Neuron (in vitro differentiated cells): ENCODE results near the gene ZNF548.
"Not testable (repeated sequence)": the region's sequence is repeated elsewhere in the genome, so short reads cannot be mapped to it uniquely, and the experiment has no call there.

Experiments used
- H2AFZ ChIP-seq: one replicate; pipeline ENCODE4 v1.6.1; 2013; ENCODE audit warnings: low read depth, mild to moderate bottlenecking, inconsistent platforms, low read length, moderate library complexity
- H3K27me3 ChIP-seq: one replicate; pipeline ENCODE4 v1.6.1; 2013; ENCODE audit warnings: low read length; ENCODE audit not compliant: insufficient read depth
- H3K36me3 ChIP-seq: one replicate; pipeline ENCODE4 v1.6.1; 2013; ENCODE audit warnings: low read length; ENCODE audit not compliant: insufficient read depth
- H3K4me1 ChIP-seq: one replicate; pipeline ENCODE4 v1.6.1; 2013; ENCODE audit warnings: low read length; ENCODE audit not compliant: insufficient read depth
- H3K4me3 ChIP-seq: 2 replicates; pipeline ENCODE4 v1.5.1; 2013; ENCODE audit warnings: mild to moderate bottlenecking, low read length, moderate library complexity
- H3K9me3 ChIP-seq: one replicate; pipeline ENCODE4 v1.6.1; 2013; ENCODE audit warnings: low read length

The ZNF548 gene

GRCh38 chr19:57374179-57374578, 15.5 kb upstream of the ZNF548 start:
- H3K36me3 ChIP-seq, result peaks cover 57% of the 10 kb centered on the region
- no peak overlapping the region for H3K4me3 ChIP-seq
- peaks cover 52% of the 10 kb centered on the region for H3K9me3 ChIP-seq
- no peak overlapping the region for H2AFZ ChIP-seq
- H3K4me1 ChIP-seq, result no peaks in the 10 kb centered on the region
- no peaks in the 10 kb centered on the region for H3K27me3 ChIP-seq

- H2AFZ ChIP-seq, H3K27me3 ChIP-seq, H3K4me1 ChIP-seq, H3K4me3 ChIP-seq: not testable (repeated sequence)
- H3K36me3 ChIP-seq, result peaks cover 57% of the 10 kb centered on the region
- H3K9me3 ChIP-seq, result peaks cover 53% of the 10 kb centered on the region
These were observed 15.0 kb upstream of the ZNF548 start for GRCh38 chr19:57374647-57375046.

GRCh38 chr19:57376151-57376550, 13.5 kb upstream of the ZNF548 start:
- H3K36me3 ChIP-seq, result peaks cover 56% of the 10 kb centered on the region
- no peak overlapping the region for H3K4me3 ChIP-seq
- no peak overlapping the region for H2AFZ ChIP-seq
- H3K9me3 ChIP-seq, result peaks cover 55% of the 10 kb centered on the region
- no peaks in the 10 kb centered on the region for H3K27me3 ChIP-seq
- no peaks in the 10 kb centered on the region for H3K4me1 ChIP-seq

GRCh38 chr19:57377498-57378146, 12.0 kb upstream of the ZNF548 start:
- Histone ChIP-seq H3K4me3 (no peak overlapping the region), H3K9me3 (peaks cover 46% of the 10 kb centered on the region), H3K36me3 (peaks cover 43% of the 10 kb centered on the region), H3K4me1 (no peaks in the 10 kb centered on the region), H2AFZ (no peak overlapping the region), H3K27me3 (no peaks in the 10 kb centered on the region)

- no peak overlapping the region for H3K4me3 ChIP-seq
- no peaks in the 10 kb centered on the region for H3K4me1 ChIP-seq
- H2AFZ ChIP-seq, result no peak overlapping the region
- no peaks in the 10 kb centered on the region for H3K27me3 ChIP-seq
- peaks cover 23% of the 10 kb centered on the region for H3K36me3 ChIP-seq
- H3K9me3 ChIP-seq, result peaks cover 25% of the 10 kb centered on the region
These were observed 8.7 kb upstream of the ZNF548 start for GRCh38 chr19:57380923-57381322.

GRCh38 chr19:57382806-57383488, 6.7 kb upstream of the ZNF548 start:
- H2AFZ ChIP-seq, result no peak overlapping the region
- no peaks in the 10 kb centered on the region for H3K27me3 ChIP-seq
- no peak overlapping the region for H3K4me3 ChIP-seq
- peaks cover 8% of the 10 kb centered on the region for H3K9me3 ChIP-seq
- H3K4me1 ChIP-seq, result no peaks in the 10 kb centered on the region
- peaks cover 6% of the 10 kb centered on the region for H3K36me3 ChIP-seq

GRCh38 chr19:57389194-57389729, 392 bp upstream of the ZNF548 start:
- Histone ChIP-seq H3K4me3 (peak overlapping the region; percentile 35), H3K36me3 (peaks cover 14% of the 10 kb centered on the region), H3K9me3 (peaks cover 6% of the 10 kb centered on the region), H3K4me1 (peaks cover 9% of the 10 kb centered on the region), H3K27me3 (no peaks in the 10 kb centered on the region), H2AFZ (peak overlapping the region; percentile 78)

GRCh38 chr19:57395710-57396109, 6.1 kb downstream of the ZNF548 start:
- H2AFZ ChIP-seq, result no peak overlapping the region
- H3K4me3 ChIP-seq, result no peak overlapping the region
- peaks cover 70% of the 10 kb centered on the region for H3K36me3 ChIP-seq
- H3K9me3 ChIP-seq, result peaks cover 39% of the 10 kb centered on the region
- no peaks in the 10 kb centered on the region for H3K27me3 ChIP-seq
- peaks cover 8% of the 10 kb centered on the region for H3K4me1 ChIP-seq

GRCh38 chr19:57398868-57399267, 9.2 kb downstream of the ZNF548 start:
- H3K4me1 ChIP-seq, result no peaks in the 10 kb centered on the region
- no peaks in the 10 kb centered on the region for H3K27me3 ChIP-seq
- no peak overlapping the region for H2AFZ ChIP-seq
- peaks cover 66% of the 10 kb centered on the region for H3K36me3 ChIP-seq
- peaks cover 57% of the 10 kb centered on the region for H3K9me3 ChIP-seq
- H3K4me3 ChIP-seq, result no peak overlapping the region

GRCh38 chr19:57403737-57404563, 14.3 kb downstream of the ZNF548 start:
- Histone ChIP-seq H3K4me3 (no peak overlapping the region), H3K27me3 (no peaks in the 10 kb centered on the region), H3K4me1 (no peaks in the 10 kb centered on the region), H3K36me3 (peaks cover 20% of the 10 kb centered on the region), H2AFZ (no peak overlapping the region), H3K9me3 (peaks cover 29% of the 10 kb centered on the region)

- Histone ChIP-seq H3K4me1 (peaks cover 6% of the 10 kb centered on the region), H3K36me3 (peaks cover 4% of the 10 kb centered on the region), H3K4me3 (no peak overlapping the region), H3K9me3 (peaks cover 21% of the 10 kb centered on the region), H3K27me3 (no peaks in the 10 kb centered on the region), H2AFZ (no peak overlapping the region)
These were observed 17.0 kb downstream of the ZNF548 start for GRCh38 chr19:57406516-57407123.

GRCh38 chr19:57410877-57411671, 21.4 kb downstream of the ZNF548 start, which contains the start of gene ZNF17:
ZNF17 (plus strand) TSS chr19:57411161; CDS start chr19:57413616, 2,455 bp downstream.
- Histone ChIP-seq H3K9me3 (no peaks in the 10 kb centered on the region), H3K4me1 (peaks cover 13% of the 10 kb centered on the region), H3K27me3 (no peaks in the 10 kb centered on the region), H3K4me3 (peak within 1 kb of the TSS; percentile 79), H3K36me3 (peaks cover 20% of the 10 kb centered on the region), H2AFZ (peak within 1 kb of the TSS; percentile 15)
